ENCODE results near the gene EXOSC7.

Gene EXOSC7

GRCh38 chr3:44966795-44967278, 9.2 kb upstream of the EXOSC7 start:
- ChIA-PET CTCF (no interaction called here), POLR2A (ENCODE audit: low non-redundant PET) (no interaction called here)
- TF ChIP-seq, protein P1, sequence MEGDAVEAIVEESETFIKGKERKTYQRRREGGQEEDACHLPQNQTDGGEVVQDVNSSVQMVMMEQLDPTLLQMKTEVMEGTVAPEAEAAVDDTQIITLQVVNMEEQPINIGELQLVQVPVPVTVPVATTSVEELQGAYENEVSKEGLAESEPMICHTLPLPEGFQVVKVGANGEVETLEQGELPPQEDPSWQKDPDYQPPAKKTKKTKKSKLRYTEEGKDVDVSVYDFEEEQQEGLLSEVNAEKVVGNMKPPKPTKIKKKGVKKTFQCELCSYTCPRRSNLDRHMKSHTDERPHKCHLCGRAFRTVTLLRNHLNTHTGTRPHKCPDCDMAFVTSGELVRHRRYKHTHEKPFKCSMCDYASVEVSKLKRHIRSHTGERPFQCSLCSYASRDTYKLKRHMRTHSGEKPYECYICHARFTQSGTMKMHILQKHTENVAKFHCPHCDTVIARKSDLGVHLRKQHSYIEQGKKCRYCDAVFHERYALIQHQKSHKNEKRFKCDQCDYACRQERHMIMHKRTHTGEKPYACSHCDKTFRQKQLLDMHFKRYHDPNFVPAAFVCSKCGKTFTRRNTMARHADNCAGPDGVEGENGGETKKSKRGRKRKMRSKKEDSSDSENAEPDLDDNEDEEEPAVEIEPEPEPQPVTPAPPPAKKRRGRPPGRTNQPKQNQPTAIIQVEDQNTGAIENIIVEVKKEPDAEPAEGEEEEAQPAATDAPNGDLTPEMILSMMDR (conservative IDR thresholded peaks at IDR 0.05; ENCODE audit: low read depth), result no peak
- peak; percentile 60 for DNase-seq (ENCODE audit: low spot score)
- no peak overlapping the region for H3K27ac ChIP-seq

GRCh38 chr3:44968447-44968858, 7.6 kb upstream of the EXOSC7 start:
- DNase-seq (ENCODE audit: low spot score), result no peak
- POLR2A ChIA-PET (ENCODE audit: low non-redundant PET), result no interaction called here
- CTCF ChIA-PET, result no interaction called here
- TF ChIP-seq, protein P1 (conservative IDR thresholded peaks at IDR 0.05; ENCODE audit: low read depth), result no peak
- peak overlapping the region; percentile 64 for H3K27ac ChIP-seq

DNA sequence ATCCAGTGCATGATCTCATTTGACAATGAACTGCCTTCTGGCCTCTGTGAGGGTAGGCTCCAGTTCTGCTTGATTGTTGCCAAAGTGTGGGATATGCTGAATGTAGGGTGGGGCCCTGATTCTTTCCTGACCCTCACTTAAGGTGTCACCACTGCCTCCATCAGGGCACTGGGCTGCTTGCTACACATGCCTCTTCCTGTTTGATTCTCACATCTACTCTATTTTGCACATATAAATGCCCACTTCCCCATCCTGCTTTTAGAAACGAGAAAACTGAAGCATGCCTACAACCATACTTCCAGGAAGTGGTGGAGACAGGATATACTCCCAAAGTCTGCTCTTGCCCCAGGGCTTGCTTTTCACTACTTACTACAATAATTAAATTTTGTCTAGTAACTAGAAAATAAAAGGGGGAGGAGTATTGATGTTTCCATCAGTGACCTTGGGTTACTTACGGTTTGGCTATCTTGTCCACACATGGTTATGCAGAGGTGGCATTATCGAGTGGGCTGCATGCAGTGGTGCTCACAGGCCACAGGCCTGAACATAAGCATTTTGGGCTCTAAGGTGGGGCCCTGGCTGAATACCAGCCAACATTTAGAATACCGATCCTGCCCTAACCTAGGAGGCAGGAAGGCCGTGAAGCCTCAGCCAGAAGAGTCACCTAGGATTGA, 6.8 kb upstream of the EXOSC7 start:
- DNase-seq (ENCODE audit: low spot score), result no peak
- ChIA-PET CTCF (no interaction called here), POLR2A (ENCODE audit: low non-redundant PET) (no interaction called here)
- TF ChIP-seq, protein P1 (conservative IDR thresholded peaks at IDR 0.05; ENCODE audit: low read depth), result no peak
- peak overlapping the region; percentile 59 for H3K27ac ChIP-seq

- TF ChIP-seq, protein P1 (conservative IDR thresholded peaks at IDR 0.05; ENCODE audit: low read depth), result no peak
- POLR2A ChIA-PET (ENCODE audit: low non-redundant PET), result no interaction called here
- CTCF ChIA-PET, result no interaction called here
- peak overlapping the region; percentile 59 for H3K27ac ChIP-seq
- DNase-seq (ENCODE audit: low spot score), result no peak
These were observed 6.2 kb upstream of the EXOSC7 start for GRCh38 chr3:44969828-44970179.

DNA sequence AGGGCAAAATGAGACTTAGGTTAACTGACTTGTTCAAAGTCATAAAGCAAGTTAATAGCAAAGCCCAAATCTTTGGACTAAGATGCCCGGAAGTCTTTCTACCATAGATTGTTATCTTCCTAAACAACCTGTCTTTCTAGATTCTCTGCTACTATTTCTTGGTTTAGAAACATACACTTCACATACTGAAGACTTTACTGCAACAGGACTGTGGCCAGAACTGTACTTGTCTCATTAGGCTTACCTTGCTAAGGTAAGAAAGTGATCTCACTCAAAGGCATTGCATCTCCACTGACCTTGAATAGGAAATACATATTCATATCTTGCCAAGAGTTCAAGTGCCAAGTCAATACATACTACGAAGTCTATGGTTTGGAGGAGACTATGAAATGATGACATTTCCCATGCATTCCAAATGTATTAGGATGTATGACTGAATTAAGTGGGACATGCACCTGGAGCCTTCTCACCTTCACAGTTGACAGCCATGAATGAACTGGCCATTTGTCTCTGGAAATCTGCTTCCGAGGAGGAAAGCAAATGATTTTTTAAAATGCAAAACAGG, 5.0 kb upstream of the EXOSC7 start:
- DNase-seq (ENCODE audit: low spot score), result no peak
- POLR2A ChIA-PET (ENCODE audit: low non-redundant PET), result no interaction called here
- TF ChIP-seq, protein P1 (conservative IDR thresholded peaks at IDR 0.05; ENCODE audit: low read depth), result no peak
- CTCF ChIA-PET, result no interaction called here
- H3K27ac ChIP-seq, result no peak overlapping the region

- DNase-seq (ENCODE audit: low spot score), result no peak
- ChIA-PET POLR2A (ENCODE audit: low non-redundant PET) (no interaction called here), CTCF (interaction anchor here (0.6 kb wide), 1 partner anchor 159 kb away, joined by 4 read pairs; no protein-coding TSS in a partner anchor)
- TF ChIP-seq, protein P1 (conservative IDR thresholded peaks at IDR 0.05; ENCODE audit: low read depth), result no peak
- no peak overlapping the region for H3K27ac ChIP-seq
These were observed 1.6 kb upstream of the EXOSC7 start for GRCh38 chr3:44974416-44974815.

All from RWPE1 (cell line).